HG02642 (cell line): Measurements from ENCODE around the gene TIGD1.
"Not testable (repeated sequence)": the region's sequence is repeated elsewhere in the genome, so short reads cannot be mapped to it uniquely, and the experiment has no call there.

Source experiments
- ATAC-seq: cut with Tn5 transposase; IDR thresholded peaks from one replicate; pipeline ENCODE4 v1.9.1; 2021; ENCODE audit warnings: mild to moderate bottlenecking; ENCODE audit not compliant: unreplicated experiment, poor library complexity

Gene TIGD1

DNA sequence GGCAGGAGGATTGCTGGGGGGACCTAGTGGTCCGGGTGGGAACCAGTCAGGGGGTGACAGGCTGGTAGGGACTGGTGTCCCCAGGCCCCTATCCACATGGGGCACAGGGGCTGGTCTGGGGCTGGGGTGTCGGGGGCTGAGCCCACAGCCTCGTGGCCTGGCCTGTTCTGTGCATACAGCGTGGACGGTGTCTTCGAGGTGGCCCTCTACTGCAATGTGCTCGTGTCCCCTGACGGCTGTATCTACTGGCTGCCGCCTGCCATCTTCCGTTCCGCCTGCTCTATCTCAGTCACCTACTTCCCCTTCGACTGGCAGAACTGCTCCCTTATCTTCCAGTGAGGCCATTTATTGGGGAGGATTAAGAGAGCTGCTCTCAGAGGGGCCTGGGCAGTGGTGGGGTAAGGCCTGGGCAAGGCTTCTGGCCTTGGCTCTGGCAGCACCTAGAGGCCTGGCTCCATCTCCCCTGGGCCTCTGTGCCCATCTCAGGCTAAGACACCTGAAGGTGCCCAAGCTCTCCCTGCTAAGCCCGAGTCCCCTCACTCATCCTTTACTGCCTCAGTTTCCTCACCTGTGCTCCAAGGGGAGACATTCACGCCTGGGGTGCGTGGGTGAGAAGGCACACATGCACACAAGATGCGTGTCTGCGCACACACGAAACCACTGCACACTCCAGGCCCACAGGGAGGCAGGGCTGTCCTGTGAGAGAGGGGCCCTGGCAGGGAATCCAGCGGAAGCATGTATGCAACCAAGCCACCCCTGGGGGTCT, 9.0 kb downstream of the TIGD1 start:
- no peak for ATAC-seq

DNA sequence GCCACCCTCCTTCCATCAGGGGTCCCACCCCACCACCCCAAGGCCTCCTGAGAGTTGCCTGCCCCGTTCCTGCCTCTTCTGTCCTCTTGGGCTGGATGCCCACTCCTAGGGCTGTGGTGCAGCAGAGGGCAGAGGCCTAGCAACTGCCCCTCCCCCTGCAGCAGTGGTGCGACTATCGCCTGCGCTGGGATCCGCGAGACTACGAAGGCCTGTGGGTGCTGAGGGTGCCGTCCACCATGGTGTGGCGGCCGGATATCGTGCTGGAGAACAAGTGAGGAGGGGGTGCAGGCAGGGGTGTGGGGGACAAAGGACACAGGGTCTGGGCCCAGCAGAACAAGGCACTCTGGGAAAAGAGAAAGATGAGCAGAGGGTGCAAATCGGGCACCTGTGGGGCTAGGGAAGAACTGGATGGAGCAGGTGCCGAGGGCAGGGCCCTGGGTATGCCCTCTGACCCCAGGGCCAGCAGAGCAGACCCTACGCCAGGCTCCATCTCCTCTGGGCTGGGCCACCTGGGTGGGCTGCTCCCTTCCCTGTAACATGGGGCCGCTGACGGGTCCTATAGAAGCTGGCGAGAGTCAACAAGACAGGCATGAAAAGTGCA, 9.8 kb downstream of the TIGD1 start:
- ATAC-seq, result no peak

GRCh38 chr2:232539298-232540231, 10.8 kb downstream of the TIGD1 start, which contains the start of gene CHRNG:
Gene CHRNG, plus strand, starts transcription at chr2:232539692. Its CDS starts 56 bp downstream, at chr2:232539748.
- no peak for ATAC-seq

GRCh38 chr2:232538671-232539070, 11.7 kb downstream of the TIGD1 start:
- ATAC-seq, result no peak

- no peak for ATAC-seq
These were observed 12.9 kb downstream of the TIGD1 start for GRCh38 chr2:232537499-232537898.

- ATAC-seq, result no peak
These were observed 13.3 kb downstream of the TIGD1 start for GRCh38 chr2:232537079-232537478.

DNA sequence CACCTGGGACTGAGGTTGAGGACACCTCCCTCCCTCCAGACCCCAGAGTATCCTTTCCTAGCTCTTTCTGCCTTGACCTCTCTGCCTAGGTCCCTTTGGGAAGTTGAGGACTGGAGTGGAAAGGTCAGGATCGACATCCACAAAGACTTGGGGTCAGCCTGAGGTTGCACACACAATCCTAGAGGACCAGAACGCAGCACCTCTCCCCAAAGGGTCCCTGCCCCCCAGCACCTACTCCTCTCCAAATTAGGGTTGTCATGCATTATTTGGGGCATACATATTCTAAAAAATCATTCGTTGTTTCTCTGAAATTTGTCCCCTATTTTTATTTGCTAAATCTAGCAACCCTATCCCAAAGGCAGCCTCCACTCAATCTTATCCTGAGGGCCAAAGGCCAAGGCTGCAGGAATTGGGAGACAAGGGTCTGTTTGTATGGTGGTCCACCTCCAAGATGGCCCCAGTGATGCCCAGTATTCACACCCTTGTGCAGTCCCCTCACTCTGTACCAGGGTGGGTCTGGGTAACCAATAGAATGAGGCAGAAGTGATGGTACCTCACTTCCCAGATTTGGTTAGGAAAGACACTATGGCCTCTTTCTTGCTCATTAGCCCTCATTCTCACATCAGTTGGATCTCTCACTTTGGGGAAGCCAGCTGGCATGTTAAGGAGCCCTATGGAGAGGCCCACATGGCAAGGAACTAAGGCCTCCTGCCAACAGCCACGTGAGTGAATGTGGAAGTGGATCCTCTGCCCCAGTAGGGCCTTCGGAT, 14.4 kb downstream of the TIGD1 start:
- ATAC-seq, result no peak

DNA sequence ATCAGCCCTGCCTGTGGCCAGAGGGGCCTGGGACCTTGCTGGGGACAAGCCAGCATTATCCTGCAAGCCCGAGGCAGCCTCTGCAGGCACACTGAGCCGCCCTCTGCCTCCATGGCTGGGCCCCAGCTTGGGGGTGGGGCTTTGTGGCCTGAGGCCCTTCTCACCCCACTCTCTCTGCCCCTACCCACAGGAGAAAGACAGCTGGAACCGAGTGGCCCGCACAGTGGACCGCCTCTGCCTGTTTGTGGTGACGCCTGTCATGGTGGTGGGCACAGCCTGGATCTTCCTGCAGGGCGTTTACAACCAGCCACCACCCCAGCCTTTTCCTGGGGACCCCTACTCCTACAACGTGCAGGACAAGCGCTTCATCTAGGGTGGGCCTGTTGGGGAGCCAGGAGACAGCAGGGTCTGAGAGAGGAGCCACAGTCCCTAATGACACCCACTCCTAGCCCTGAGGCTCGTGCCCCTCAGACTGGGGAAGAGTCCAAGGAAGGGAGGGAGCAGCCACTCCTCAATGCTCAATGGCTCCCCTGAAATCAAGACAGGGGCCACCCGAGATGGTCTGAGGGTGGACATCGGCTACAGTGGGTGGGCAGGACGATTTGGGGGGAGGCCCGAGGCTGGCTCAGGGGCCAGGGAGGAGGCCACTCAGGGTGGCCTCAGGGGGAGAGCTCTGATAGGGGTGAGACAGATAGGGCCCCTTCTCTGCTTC, 15.3 kb downstream of the TIGD1 start:
- ATAC-seq, result no peak

DNA sequence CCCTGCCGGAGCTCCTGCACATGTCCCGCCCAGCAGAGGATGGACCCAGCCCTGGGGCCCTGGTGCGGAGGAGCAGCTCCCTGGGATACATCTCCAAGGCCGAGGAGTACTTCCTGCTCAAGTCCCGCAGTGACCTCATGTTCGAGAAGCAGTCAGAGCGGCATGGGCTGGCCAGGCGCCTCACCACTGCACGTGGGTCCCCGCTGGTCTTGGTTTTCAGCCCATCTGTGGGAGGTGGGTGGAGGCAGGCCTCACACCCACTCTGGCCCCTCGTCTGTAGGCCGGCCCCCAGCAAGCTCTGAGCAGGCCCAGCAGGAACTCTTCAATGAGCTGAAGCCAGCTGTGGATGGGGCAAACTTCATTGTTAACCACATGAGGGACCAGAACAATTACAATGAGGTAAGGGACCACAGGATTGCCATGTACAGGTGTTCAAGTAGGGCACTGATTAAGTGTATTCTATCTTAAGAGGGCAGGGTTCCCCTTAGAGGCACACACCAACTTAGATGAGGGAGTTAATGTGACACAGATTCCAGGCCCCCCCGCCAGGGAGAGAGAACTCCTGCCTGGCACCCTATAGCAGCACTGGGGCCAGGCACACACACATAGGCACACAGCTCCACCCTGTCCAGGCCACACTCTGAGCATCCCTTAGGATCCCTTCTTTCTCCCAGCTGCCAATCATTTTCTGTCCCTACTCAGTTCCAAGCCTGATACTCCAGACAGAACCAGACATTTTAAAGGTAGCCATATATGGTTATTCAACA, 16.2 kb downstream of the TIGD1 start:
- no peak for ATAC-seq

- not testable (repeated sequence) for ATAC-seq
These were observed 17.5 kb downstream of the TIGD1 start for GRCh38 chr2:232532821-232533220.

DNA sequence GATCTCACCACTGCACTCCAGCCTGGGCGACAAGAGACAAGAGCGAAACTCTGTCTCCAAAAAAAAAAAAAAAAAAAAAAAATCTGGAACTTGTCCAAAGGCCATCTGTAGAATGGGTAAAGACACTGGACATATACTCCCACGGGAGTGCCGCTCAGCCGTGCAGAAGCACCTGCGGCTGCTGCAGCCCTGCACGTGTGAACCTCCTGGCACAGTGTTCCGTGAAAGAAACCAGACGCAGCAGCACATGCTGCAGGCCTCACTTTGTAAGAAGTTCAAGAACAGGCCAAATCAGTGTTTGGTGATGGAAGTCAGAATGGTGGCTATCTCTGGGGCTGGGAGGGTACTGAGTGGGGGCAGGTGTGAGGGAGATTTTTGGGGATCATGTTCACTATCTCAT, 17.9 kb downstream of the TIGD1 start:
- ATAC-seq, result no peak

- ATAC-seq, result no peak
These were observed 19.6 kb downstream of the TIGD1 start for GRCh38 chr2:232530626-232531260.

GRCh38 chr2:232529806-232530547, 20.4 kb downstream of the TIGD1 start:
- ATAC-seq, result no peak

DNA sequence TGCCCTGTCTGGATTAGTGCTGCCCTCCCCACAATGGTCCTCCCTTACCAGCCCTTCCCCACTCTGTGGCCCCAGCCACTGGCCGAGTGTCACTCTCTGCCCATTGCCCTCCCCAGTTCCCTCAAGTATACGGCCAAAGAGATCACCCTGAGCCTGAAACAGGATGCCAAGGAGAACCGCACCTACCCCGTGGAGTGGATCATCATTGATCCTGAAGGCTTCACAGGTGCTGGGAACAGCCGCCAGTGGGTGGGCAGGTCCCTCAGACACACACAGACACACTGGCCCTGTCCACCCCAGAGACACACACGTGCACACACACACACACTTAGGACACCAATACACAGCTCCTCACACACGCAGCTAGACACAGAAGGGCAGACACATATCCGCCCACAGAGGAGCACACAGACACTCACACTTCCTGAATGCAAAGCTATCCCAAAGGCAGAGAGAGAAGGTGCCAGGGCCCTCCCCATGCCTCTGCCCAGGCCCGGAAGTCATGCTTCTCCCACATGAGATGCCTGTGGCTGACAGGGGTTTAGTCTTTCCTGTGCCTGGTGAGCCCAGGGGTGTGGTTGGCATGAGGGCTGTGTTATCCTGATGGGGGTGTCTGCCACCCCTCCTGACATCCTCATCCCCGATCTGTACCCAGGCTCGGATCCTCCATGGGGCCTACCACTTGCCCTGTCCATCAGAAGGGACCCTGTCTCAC, 21.5 kb downstream of the TIGD1 start:
- no peak for ATAC-seq

- no peak for ATAC-seq
These were observed 22.4 kb downstream of the TIGD1 start for GRCh38 chr2:232527905-232528470.

DNA sequence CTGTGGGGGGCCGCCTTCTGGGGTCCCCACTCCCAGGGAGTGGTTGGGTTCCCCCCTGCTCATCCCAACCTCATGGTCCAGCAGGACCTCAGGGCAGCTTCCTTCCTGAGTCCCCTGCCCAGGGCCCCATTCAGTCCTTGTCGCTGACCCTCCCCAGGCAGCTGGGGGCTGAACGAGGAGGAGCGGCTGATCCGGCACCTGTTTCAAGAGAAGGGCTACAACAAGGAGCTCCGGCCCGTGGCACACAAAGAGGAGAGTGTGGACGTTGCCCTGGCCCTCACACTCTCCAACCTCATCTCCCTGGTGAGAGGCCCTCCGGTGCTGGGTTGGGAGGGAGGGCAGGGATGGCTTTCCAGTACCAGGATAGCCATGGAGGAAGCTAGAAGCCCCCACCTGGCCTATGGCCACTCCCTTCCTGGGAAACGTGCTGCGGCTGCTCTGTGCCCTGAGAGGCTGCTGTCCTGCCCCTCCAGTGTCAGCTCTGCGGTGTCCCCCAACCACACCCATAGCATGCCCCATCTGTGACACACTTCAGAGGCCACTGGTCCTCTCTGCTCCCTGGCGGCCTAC, 23.9 kb downstream of the TIGD1 start:
- ATAC-seq, result no peak
